ENCODE measurements around the gene IGF1R.

IGF1R gene

DNA sequence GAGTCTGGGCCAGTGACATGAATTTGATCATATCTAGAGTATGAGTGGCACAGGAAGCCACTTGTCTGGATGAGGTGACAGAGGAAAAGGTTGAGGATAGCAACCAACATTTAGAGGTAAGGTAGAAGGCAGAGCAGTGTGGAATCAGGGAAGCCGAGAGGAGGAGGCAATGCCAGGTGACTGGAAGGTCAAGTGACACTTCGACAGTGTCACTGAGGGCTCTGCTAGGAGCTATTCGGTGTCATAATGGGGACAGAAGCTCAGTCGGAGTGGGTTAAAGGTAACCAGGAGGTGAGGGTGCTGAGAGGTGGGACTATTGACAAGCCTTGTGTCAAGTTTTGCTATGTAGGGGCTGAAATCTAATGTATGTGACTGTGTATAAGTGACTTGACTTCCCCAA lies 56.7 kb downstream of the IGF1R start:
- DNase-seq (ENCODE audit: low spot score) = no peak

DNA sequence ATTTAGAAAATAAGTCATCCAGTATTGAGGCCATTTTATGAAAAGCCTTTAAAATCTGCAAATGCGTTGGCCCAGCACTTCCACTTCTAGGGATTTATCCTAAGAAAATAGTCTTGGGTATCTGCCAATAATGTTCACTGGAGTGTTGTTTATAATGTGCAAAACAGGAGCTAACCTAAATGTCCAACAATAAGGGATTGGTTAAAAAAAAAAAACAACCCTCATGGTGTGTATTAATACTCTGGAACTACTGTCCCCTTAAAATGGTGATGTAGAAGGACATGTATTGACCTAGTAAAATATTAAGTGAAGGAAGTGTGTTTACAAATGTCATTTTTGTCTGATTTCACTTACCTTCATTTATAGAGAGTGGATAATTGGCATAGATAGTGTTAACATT lies 58.0 kb downstream of the IGF1R start:
- no peak for DNase-seq (ENCODE audit: low spot score)

GRCh38 chr15:98706986-98707385 lies 58.6 kb downstream of the IGF1R start:
- DNase-seq (ENCODE audit: low spot score) = no peak

DNA sequence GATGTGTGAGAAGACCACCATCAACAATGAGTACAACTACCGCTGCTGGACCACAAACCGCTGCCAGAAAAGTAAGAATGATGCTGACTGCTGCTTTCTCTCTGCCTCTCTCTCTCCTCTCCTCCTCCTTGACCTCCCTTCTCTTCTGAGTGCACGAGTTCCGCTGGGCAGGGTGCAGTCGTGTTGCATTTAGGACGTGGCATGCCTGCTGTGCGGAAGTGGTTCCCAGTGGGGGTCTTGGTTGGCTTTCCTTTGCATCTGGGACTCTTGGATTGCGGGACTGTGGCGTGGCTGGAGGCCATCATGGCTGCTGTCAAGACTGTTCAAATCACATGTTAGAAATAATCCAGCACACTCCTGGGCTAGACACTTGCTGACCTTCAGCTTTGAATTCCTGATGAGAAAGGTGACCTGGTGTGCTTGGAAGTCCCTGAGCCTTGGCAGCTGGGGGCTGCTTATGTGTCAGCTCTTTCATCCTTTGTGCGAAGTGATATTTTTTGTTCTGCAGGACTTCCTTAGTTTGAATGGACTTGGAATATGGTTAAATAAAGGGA lies 59.8 kb downstream of the IGF1R start:
- DNase-seq (ENCODE audit: low spot score) = no peak

DNA sequence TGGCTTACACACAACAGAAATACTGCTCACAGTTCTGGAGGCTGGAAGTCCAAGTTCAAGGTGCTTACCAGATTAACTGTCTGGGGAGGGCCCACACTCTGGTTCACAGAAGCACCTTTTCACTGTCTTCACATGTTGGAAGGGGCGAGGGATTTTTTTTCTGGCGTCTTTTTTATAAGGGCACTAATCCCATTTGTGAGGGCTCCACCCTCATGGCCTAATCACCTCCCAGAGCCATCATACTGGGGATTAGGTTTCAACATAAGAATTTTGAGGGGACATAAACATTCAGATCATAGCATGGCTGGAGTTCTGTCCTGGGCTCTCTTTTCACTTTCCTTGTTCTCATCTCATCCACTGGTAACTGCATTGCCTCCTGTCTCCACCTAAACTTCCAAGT lies 63.5 kb downstream of the IGF1R start:
- DNase-seq (ENCODE audit: low spot score) = no peak

- DNase-seq (ENCODE audit: low spot score) = peak; percentile 27
Observed at GRCh38 chr15:98712845-98713584, 64.7 kb downstream of the IGF1R start.

DNA sequence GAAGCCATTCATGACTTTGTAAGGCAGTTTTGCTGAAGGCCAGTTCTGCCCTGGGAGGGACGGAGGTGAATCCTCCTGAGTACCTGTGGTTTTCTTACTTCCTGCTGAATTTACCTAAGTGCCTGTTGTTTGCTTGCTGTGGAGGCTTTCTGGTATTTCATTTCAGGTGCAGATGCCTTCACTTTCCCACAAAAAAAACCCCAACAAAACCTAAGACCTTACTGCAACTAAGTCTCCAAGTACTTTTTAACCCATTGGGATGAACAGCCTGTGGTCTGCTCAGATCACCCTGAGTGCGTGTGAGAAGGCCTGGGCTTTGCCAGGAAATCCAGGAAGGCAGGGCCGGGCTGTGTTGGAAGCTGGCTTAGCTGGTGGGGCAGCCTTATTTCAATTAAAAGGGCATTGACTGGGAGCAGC lies 65.3 kb downstream of the IGF1R start:
- DNase-seq (ENCODE audit: low spot score) = peak; percentile 83

- no peak for DNase-seq (ENCODE audit: low spot score)
Observed at GRCh38 chr15:98714922-98715321, 66.6 kb downstream of the IGF1R start.

DNA sequence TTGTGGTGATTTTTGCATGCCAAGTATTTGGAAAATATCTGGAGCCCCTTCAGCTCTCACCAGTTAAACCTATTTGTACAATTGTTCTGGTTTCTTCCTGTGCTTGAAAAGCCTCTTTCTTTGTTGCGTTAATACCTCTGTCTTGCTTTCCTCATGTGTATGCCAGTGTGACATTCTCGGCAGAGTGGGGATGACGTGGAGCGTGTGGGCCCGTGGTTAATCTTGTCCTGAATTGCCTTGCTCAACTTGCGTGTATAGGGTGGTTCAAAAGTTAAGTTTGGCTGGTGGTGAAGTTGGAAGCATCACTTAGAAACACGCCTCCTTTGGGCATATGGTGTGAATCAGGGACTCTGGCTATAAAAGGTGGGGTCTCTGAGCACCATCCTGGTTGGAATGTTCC lies 67.1 kb downstream of the IGF1R start:
- peak; percentile 73 for DNase-seq (ENCODE audit: low spot score)

DNA sequence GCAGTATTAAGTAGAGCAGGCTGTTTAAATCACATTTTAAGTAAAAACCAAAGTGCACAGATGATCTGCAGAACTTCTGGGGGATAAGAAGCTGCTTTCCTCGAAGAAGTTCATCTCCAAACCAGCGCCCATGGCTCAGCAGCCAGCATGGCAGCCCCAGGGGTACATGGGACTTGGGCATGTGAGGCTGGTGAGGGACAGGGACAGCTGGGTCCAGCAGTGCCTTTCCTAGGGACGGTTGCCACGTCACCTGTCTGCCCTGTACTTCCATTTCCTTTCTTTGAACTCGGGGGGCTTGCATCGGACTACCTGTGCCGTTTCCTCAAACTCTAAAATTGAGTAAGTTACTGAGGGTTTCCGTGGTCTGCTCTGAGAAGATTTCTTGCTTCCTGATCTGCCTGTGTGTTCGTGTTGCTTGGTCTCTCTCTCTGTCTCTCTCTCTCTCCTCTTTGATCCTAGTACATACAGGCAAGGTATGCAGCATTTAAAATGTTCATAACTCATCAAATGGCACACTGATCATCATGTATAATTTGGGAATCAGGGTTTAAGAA lies 67.6 kb downstream of the IGF1R start:
- DNase-seq (ENCODE audit: low spot score) = no peak

- no peak for DNase-seq (ENCODE audit: low spot score)
Observed at GRCh38 chr15:98717371-98717770, 69.0 kb downstream of the IGF1R start.

- DNase-seq (ENCODE audit: low spot score) = no peak
Observed at GRCh38 chr15:98717942-98718341, 69.6 kb downstream of the IGF1R start.

DNA sequence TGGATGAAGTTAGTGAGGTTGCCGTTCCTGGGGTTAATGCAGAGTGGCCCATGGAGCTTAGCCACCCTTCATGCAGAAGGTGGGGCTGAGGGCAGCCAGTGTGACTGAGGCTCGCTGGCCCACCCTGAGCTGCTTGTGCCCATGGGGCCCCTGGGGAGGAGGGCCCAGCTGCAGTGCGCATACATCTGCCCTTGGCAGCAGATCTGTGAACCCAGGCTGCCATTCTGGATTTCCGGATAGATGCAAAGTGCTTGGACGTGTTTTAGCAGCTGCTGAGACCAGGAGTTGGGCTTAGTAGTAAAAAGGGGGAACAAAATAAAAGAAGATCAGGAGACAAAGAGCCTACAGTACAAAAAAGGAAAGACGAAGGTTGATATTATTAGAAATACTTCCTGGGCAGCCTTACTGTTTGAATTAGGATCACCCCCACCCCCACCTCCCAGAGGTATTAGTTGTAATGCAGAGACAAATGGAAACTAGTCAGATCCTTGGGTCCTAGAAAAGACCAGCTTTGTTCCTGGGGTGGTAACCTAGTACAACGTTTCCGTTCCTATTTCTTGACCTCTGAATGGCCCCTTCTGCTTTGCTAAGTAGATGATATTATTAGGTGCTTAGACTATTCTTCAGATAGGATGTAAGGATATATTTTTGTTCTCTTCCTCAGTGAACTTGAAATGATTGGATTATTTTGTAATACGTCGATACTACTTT lies 70.2 kb downstream of the IGF1R start:
- DNase-seq (ENCODE audit: low spot score) = no peak

GRCh38 chr15:98719137-98719740 lies 70.9 kb downstream of the IGF1R start:
- peak; percentile 34 for DNase-seq (ENCODE audit: low spot score)

- no peak for DNase-seq (ENCODE audit: low spot score)
Observed at GRCh38 chr15:98720031-98720430, 71.7 kb downstream of the IGF1R start.

GRCh38 chr15:98720577-98721565 lies 72.5 kb downstream of the IGF1R start:
- DNase-seq (ENCODE audit: low spot score) = no peak

GRCh38 chr15:98722209-98722608 lies 73.9 kb downstream of the IGF1R start:
- DNase-seq (ENCODE audit: low spot score) = no peak

DNA sequence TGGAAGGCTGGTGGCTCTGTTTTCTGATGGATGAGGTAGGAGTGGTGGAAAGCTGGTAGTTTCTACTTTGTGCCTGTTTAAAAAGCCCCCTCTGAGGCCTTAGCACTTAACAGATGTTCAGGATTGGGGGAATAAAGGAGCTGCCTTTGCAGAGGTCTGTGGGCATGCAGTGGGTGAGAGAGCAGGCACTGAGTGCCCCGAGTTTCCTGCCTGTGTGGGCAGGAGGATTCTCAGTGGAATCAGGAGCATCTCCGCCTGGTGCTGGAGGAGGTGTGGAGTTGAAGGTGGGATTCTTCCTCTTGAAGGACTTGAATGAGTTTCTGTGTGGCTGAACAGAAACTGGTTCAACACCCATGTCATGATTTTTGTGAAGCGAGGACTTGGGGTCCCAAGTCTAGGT lies 74.3 kb downstream of the IGF1R start:
- DNase-seq (ENCODE audit: low spot score) = no peak

- no peak for DNase-seq (ENCODE audit: low spot score)
Observed at GRCh38 chr15:98723195-98723594, 74.9 kb downstream of the IGF1R start.

GRCh38 chr15:98724048-98724447 lies 75.7 kb downstream of the IGF1R start:
- no peak for DNase-seq (ENCODE audit: low spot score)

- no peak for DNase-seq (ENCODE audit: low spot score)
Observed at GRCh38 chr15:98724494-98724893, 76.2 kb downstream of the IGF1R start.

Data from AG08395 (cell line).